H7 (cell line): Measurements from ENCODE around the gene KCNB1. TPM values are rescaled to one million over a fixed set of nuclear protein-coding genes. Genes with fewer than 3 reads are reported as not detected.
"Not testable (repeated sequence)": the region's sequence is repeated elsewhere in the genome, so short reads cannot be mapped to it uniquely, and the experiment has no call there.

Source experiments
- DNase-seq: peaks from one replicate; pipeline ENCODE4 v3.0.0; 2012
- H3K27me3 ChIP-seq: 2 replicates; pipeline ENCODE4 v1.6.0; 2011; ENCODE audit warnings: mild to moderate bottlenecking, low read length; ENCODE audit not compliant: control insufficient read depth, insufficient read depth
- H3K36me3 ChIP-seq: replicated peaks from 2 replicates; pipeline ENCODE4 v1.5.1; 2011; ENCODE audit warnings: low read length; ENCODE audit not compliant: control insufficient read depth, insufficient read depth
- H3K4me3 ChIP-seq: 2 replicates; pipeline ENCODE4 v1.5.1; 2011; ENCODE audit warnings: low read depth, mild to moderate bottlenecking, control low read depth, low read length, moderate library complexity; ENCODE audit not compliant: insufficient read depth
- total RNA-seq: library from RNA; depleted of rRNA; stranded (reverse); fragments of >200 nt; shearing (Covaris generic); gene quantifications from 2 replicates; pipeline ENCODE4 v1.2.3, GENCODE V29; 2014

KCNB1 gene
- total RNA-seq, 1 experiment from 2014 or later = 0.48 TPM

DNA sequence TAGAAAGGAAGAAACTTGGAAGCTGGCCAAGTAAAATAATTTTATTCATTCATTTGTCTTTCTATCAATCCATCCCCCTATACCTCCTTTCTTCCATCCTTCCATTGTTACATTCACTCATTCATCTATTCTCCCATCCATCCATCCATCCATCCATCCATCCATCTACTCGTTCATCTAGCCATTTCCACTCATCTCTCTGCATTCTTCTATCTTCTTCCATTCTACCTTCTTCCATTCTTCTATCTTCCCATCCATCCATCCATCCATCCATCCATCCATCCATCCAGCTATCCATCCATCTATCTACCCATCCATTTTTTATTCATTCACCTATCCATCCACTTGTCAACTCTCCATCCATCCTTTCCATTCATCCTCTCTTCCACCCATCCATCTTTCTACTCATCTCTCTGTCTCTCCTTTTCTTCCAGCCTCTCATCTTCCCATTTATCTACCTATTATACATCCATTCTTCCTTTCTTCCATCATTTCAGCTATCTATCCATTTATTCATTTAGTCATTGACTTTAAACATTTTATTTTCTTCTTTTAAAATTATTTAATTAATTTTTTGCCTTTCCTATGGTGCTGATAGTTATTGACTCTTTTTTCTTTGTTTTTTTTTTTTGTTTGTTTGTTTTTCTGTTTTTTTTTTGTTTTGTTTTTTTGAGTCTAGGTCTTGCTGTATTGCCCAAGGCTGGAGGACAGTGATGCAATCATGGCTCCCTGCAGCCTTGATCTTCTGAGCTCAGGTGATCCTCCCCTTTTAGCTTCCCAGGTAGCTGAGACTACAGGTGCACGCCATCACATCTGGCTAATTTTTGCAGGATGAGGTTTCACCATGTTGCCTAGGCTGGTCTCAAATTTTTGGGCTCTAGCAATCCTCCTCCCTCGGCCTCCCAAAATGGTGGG, 151.5 kb downstream of the KCNB1 start:
- Histone ChIP-seq H3K4me3 (no peak overlapping the region), H3K27me3 (no peaks in the 10 kb centered on the region), H3K36me3 (no peaks in the 10 kb centered on the region)
- no peak for DNase-seq

DNA sequence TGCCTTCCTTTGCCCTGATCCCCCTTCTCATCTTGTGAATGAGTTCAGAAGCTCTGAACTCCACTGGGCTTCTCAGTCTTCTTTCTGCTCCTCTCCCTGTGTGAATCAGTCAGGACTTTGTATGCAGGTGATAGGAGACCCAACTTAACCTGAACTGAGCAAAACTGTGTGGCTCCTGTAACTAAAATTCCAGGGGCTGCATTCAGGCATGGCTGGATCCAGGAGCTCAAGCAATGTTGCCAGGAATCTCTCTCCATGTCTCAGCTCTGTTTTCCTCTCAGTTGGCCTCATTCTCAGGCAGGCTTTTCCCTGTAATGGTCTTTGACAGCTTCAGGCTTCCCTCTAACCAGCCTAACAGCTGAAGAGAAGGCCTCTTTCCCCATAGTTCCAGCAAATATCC, 153.7 kb downstream of the KCNB1 start:
- H3K4me3 ChIP-seq = no peak overlapping the region
- DNase-seq = no peak
- no peaks in the 10 kb centered on the region for H3K27me3 ChIP-seq
- no peaks in the 10 kb centered on the region for H3K36me3 ChIP-seq

DNA sequence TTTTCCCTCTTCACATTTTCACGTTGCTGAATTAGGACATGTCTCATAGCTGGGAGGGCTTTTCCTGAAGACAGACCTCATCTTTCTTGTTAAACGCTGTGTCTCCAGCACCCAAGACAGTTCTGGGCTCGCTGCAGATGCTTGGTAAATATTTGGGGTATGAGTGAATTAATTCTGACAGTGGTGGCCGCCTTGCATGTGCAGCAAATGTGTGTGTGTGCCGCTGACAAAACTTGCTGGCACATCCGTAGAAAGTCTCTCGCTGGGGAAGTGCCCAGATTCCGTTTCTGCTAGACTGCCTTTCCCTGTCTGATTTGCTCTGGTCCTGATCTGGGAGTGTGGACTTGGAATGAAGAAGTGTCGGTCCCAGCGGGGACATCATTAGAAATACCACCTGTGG, 156.4 kb downstream of the KCNB1 start:
- no peaks in the 10 kb centered on the region for H3K36me3 ChIP-seq
- no peaks in the 10 kb centered on the region for H3K27me3 ChIP-seq
- no peak for DNase-seq
- H3K4me3 ChIP-seq = no peak overlapping the region

DNA sequence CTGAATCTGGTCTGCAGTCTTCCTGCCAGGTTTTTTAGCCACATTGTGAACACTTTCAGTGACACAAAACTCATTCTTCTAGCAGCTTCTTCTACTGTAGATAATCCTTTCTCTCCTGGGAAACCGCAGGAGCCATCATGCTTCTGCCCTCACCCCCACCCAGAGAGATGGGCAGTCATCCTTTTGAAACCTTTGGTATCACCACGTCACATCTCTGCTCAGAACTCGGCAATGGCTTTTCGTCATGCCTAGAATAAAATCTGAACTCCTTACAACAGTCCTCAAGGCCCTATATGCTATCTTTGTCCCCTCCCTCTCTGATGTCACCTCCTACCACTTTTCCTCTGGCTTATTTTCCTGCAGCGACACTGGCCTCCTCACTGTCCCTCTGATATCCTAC, 158.2 kb downstream of the KCNB1 start:
- no peak for DNase-seq
- no peaks in the 10 kb centered on the region for H3K36me3 ChIP-seq
- peaks cover 8% of the 10 kb centered on the region for H3K27me3 ChIP-seq
- H3K4me3 ChIP-seq = no peak overlapping the region

DNA sequence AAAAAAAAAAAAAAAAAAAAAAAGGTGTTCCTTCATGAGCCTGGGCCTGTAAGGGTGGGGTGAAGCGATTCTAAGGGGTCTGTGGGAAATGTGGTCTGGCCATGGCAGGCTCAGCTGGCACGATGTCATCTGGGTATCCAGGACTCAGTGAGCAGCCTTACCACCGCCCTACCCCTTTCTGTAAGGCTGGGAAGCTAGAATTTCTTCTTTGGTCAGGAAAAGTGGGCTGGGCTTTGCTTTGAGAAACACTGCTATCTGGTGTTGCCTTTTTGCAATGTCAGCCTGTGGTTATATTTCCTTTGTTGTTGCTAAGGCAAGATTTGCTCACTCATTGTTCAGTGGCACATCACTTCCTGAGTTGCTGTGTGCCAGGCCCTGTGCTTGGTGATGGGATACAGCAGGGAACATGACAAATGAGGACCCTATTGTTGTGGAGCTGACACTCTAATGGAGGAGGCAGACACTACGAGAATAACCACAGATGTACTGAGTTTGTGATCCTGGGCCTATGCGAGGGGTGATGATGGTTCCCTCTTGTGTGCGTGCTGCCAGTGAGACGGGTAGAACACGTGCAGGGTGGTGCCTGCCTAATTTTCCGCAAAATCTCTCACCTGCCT, 158.7 kb downstream of the KCNB1 start:
- H3K36me3 ChIP-seq = no peaks in the 10 kb centered on the region
- H3K4me3 ChIP-seq = no peak overlapping the region
- H3K27me3 ChIP-seq = peaks cover 13% of the 10 kb centered on the region
- no peak for DNase-seq

DNA sequence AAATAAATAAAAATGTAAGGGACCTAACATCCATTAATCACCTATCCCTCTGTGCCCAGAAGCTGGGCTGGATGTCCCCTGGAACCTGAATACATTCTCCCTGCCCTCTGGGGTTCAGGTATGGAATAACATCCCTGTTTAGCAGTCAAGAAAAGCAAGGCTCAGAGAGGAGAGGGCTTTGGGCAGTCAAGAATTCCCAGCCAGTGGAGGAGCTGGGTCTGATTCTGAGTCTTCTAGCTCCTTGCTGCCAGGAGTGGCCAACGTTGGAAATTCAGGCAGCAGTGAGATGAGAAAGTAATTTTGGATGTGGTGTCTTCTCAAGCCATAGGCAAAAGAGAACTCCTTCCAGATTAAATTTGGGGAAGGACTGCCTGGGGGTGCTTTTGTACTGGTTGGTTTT, 162.0 kb downstream of the KCNB1 start:
- Histone ChIP-seq H3K4me3 (no peak overlapping the region), H3K27me3 (peaks cover 39% of the 10 kb centered on the region), H3K36me3 (no peaks in the 10 kb centered on the region)
- DNase-seq = peak; percentile 83

DNA sequence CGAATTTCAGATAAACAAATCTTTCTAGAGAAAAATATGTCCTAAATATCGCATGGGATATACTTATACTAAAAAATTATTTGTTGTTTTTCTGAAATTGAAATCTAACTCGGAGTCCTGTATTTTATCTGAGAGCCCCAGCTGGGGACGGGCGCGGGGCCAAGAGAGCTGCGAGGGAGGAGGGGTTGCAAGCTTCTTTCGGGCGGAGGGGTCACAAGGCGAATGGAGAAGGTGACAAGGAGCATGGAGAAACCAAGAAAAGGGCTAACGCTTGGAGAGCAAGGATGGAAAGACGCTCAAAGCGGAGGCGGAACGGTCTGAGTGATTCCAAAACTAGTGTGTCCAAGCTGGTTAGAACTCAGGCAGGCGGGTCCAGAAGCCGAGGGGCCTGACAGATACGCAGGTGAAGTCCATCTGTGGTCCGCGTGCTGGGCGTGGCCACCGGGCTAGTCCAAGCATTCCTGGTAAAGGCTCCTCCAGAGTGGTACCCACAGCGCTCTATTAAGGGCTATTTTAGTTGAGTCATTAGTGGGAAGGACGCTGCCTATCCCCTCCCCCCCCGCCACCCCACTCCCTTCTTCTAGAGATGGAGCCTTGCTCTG, 163.2 kb downstream of the KCNB1 start:
- H3K27me3 ChIP-seq = peaks cover 40% of the 10 kb centered on the region
- peak overlapping the region; percentile 55 for H3K4me3 ChIP-seq
- H3K36me3 ChIP-seq = no peaks in the 10 kb centered on the region
- DNase-seq = peak; percentile 31

DNA sequence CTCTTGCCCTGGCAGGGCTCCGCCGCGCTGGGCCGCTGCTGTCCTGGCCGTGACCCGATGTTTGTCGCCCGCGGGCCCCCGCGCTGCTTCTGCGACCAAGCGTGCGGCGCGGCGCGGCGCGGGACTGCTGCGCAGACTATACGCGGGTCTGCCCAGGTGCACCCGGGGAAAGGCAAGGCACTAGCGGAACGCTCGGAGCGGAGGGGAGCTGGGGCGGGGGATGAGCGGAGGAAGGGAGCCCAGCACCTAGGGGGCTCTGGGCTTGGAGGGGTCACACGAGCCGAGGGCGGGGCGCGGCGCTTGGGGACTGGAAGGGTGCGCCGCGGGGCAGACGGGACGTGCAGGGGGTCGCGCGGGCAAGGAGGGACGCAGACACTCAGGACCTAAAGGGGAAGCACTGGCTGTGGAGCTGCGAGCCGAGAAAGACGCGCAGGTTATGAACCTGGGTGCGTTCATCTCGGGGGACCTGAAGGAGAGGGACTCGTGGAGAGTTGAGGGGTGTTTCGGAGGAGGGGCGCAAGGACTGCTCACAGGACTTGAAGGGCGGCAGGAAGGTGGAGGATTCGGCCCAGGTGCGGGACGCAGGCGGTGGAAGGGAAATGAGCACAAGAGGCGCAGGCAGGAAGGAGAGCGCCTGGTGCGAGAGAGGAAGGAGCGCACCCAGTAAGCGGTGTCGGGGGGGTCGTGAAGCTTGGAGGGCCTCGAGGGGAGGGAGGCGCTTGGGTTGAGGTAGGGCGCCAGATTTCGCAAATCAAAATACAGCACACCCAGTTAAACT, 163.8 kb downstream of the KCNB1 start:
- no peaks in the 10 kb centered on the region for H3K36me3 ChIP-seq
- peak; percentile 81 for DNase-seq
- H3K27me3 ChIP-seq = peaks cover 40% of the 10 kb centered on the region
- peak overlapping the region; percentile 55 for H3K4me3 ChIP-seq

DNA sequence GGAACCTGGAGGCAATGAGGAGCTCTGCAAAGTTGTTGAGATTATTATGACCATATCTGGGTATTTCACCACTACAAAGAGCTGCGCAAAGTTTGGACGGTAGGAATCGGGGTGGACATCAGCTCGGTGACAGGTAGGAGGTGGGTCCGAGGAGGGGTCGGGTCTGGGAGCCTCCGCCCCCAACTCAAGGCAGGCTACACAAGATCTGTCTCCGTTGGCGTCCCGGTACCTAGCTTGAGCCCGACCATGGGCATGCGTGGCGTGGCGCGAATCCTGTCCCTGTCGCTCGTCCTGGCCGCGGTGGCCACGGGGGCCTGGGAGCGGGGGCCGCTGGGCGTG, 164.4 kb downstream of the KCNB1 start:
- DNase-seq = no peak
- H3K36me3 ChIP-seq = no peaks in the 10 kb centered on the region
- peaks cover 40% of the 10 kb centered on the region for H3K27me3 ChIP-seq
- H3K4me3 ChIP-seq = peak overlapping the region; percentile 55

DNA sequence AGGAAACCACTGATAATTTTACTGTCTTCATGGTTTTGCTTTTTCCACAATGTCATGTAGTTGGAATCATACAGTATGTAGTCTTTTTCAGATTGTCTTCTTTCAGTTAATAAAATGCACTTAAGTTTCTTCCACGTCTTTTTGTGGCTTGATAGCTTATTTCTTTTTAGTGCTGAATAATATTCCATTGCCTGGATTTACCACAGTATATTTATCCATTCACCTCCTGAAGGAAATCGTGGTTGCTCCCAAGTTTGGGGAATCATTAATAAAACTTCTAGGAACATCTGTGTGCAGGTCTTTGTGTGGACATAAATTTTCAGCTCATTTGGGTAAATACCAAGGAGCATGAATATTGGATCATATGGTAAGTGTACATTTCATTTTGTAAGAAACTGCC, 165.8 kb downstream of the KCNB1 start:
- peaks cover 40% of the 10 kb centered on the region for H3K27me3 ChIP-seq

DNA sequence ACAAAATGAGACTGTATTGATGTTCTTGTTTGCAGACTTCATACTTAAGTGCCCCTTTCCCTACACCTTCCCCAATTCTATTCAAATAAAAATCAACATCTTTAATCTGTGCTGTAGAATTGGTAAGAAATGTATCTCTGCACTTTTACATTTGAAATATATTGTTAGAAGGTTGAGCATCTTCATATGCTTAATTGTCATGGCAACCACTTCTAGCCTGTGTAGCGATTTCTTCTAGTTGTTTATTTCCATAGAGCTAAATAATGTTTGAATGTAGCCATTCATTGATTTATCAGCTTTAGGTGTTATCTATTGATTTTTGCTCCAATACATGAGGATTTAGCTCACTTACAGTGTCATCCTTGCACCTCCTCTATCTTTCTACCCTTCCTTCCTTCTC, 166.9 kb downstream of the KCNB1 start:
- H3K4me3 ChIP-seq = no peak overlapping the region
- no peak for DNase-seq
- peaks cover 40% of the 10 kb centered on the region for H3K27me3 ChIP-seq
- no peaks in the 10 kb centered on the region for H3K36me3 ChIP-seq

More for the DNA sequence above, 165.8 kb downstream of the KCNB1 start:
- Histone ChIP-seq H3K4me3 (no peak overlapping the region), H3K36me3 (no peaks in the 10 kb centered on the region)
- no peak for DNase-seq

DNA sequence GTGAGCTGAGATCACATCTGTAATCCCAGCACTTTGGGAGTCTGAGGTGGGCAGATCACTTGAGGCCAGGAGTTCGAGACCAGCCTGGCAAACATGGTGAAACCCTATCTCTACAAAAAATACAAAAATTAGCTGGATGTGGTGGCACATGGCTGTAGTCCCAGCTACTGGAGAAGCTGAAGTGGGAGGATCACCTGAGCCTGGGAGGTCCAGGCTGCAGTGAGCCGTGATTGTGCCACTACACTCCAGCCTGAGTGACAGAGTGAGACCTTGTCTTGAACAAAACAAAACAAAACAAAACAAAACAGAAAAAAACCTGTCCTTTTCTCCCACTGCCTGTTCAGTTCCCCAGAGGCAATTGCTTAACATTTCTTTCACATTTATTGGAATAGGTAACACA, 168.4 kb downstream of the KCNB1 start:
- H3K27me3 ChIP-seq = peaks cover 30% of the 10 kb centered on the region
- DNase-seq, H3K36me3 ChIP-seq: not testable (repeated sequence)

More for the DNA sequence above, 168.4 kb downstream of the KCNB1 start:
- H3K4me3 ChIP-seq = not testable (repeated sequence)
